Sigmoid colon (tissue), 4 donors: ENCODE data around the gene ZNF568.

Experiments used
- CTCF ChIP-seq, 4 experiments: fragments of 450-650 bp in 3 of 4; fragments of 200-600 bp in 1 of 4; IDR thresholded peaks; one replicate each; pipeline ENCODE4 v1.5.1; 2016 to 2019; ENCODE audit warnings: antibody characterized with exemption in 4 of 4, mild to moderate bottlenecking in 3 of 4, moderate library complexity in 2 of 4
- EP300 ChIP-seq, 4 donors: sonication (generic); formaldehyde crosslinking; IDR thresholded peaks; one replicate each; pipeline ENCODE4 v1.6.1; 2017; ENCODE audit warnings: antibody characterized with exemption in 4 of 4
- POLR2A ChIP-seq, 2 donors: fragments of 450-650 bp; IDR thresholded peaks; one replicate each; pipeline ENCODE4 v1.6.1; 2016; ENCODE audit warnings: antibody characterized with exemption in 2 of 2, mild to moderate bottlenecking in 2 of 2, moderate library complexity in 2 of 2
- POLR2AphosphoS5 ChIP-seq, 4 donors: sonication (generic); formaldehyde crosslinking; IDR thresholded peaks; one replicate each; pipeline ENCODE4 v1.6.1; 2017; ENCODE audit warnings: antibody characterized with exemption in 4 of 4

DNA sequence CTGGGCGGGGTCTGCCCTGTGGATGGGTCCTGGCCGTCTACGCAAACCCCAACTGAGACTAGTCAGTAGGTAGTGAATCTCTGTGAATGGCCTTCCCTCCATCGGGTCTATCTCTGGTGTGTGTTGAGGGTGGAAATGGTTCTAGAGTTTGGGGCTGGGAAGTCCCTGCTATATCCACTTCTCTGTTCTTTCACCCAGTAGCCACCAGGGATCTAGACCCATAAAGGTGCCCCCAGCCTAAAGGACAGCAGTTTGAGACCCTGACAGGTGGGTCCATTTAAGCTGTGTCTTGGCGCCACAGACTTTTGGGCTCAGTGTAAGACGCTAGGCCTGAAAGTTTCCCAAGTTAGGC, 57.7 kb downstream of the ZNF568 start:
- TF ChIP-seq POLR2A (IDR thresholded peaks at IDR 0.05): no peak
- no peak for TF ChIP-seq CTCF (IDR thresholded peaks at IDR 0.05)
- TF ChIP-seq POLR2AphosphoS5 (IDR thresholded peaks at IDR 0.05): no peak
- no peak for TF ChIP-seq EP300 (IDR thresholded peaks at IDR 0.05)
